Stomach (tissue), 4 donors: Measurements from ENCODE around the gene MPST.

Source experiments
- EP300 ChIP-seq: sonication (generic); formaldehyde crosslinking; IDR thresholded peaks from one replicate; pipeline ENCODE4 v1.6.1; 2017; ENCODE audit warnings: antibody characterized with exemption
- POLR2A ChIP-seq, 4 donors: fragments of 450-650 bp; IDR thresholded peaks; one replicate each; pipeline ENCODE4 v1.6.1; 2016; ENCODE audit warnings: antibody characterized with exemption in 4 of 4, control low read depth in 2 of 4, mild to moderate bottlenecking in 1 of 4, moderate library complexity in 1 of 4
- TF ChIP-seq, protein P1 (sequence below), 7 experiments: fragments of 450-650 bp in 4 of 7; fragments of 200-600 bp in 3 of 7; sonication (generic) in 3 of 7; IDR thresholded peaks; one replicate each; pipeline ENCODE4 v1.5.1; 2016 to 2019; ENCODE audit warnings: antibody characterized with exemption in 7 of 7, control low read depth in 2 of 7, mild to moderate bottlenecking in 1 of 7

DNA sequence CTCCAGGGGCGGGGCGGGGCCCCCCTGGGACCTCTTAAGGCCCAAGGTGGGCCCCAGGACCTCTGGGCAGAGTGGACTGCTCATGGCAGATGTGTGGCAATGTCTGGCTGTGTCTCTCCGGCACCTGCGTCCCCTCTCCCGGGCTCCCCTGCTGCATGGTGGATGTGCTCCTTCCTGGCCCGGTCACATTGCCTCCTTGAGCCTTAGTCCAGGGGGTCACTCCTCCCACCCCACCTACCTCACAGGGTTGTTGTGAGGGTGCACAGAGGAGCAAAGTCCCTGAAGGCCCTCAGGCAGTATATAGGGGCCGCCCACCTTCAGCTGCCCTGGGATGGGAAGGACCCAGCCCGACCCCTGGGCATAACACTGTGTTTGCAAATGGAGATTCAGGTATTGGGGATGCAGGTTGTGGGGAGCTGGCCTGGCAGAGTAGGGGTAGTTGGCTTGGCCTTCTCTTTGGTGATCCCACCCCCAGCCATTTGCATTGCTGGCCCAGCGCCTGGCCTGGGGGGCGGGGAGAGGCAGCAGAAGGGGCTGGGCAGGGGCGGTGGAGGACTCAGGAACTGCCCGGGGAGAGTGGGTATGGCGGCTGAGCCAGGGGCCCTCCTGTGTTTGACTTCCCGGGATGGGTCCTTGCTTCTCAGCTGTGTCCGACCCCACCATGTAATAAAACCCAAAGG, 43.3 kb downstream of the MPST start:
- TF ChIP-seq, protein P1, sequence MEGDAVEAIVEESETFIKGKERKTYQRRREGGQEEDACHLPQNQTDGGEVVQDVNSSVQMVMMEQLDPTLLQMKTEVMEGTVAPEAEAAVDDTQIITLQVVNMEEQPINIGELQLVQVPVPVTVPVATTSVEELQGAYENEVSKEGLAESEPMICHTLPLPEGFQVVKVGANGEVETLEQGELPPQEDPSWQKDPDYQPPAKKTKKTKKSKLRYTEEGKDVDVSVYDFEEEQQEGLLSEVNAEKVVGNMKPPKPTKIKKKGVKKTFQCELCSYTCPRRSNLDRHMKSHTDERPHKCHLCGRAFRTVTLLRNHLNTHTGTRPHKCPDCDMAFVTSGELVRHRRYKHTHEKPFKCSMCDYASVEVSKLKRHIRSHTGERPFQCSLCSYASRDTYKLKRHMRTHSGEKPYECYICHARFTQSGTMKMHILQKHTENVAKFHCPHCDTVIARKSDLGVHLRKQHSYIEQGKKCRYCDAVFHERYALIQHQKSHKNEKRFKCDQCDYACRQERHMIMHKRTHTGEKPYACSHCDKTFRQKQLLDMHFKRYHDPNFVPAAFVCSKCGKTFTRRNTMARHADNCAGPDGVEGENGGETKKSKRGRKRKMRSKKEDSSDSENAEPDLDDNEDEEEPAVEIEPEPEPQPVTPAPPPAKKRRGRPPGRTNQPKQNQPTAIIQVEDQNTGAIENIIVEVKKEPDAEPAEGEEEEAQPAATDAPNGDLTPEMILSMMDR (IDR thresholded peaks at IDR 0.05), result no peak
- TF ChIP-seq EP300, result no peak
- no peak for TF ChIP-seq POLR2A (IDR thresholded peaks at IDR 0.05)
